Ascending aorta (tissue), 2 donors: ENCODE results near the gene KLRK1. TPM values are rescaled to one million over a fixed set of nuclear protein-coding genes. Genes with fewer than 3 reads are reported as not detected.

Source experiments
- DNase-seq, 2 donors: peaks; one replicate each; pipeline ENCODE4 v3.0.0-alpha.2; 2019; ENCODE audit warnings: low spot score in 2 of 2
- H3K27ac ChIP-seq, 2 donors: fragments of 200-600 bp; sonication (generic); one replicate each; pipeline ENCODE4 v1.5.1; 2016 to 2017; ENCODE audit warnings: mild to moderate bottlenecking in 1 of 2
- H3K27me3 ChIP-seq: fragments of 200-600 bp; sonication (generic); one replicate; pipeline ENCODE4 v1.5.1; 2017
- H3K36me3 ChIP-seq, 2 donors: fragments of 200-600 bp; sonication (generic); one replicate each; pipeline ENCODE4 v1.5.1; 2016
- H3K4me1 ChIP-seq, 2 donors: fragments of 200-600 bp; sonication (generic); one replicate each; pipeline ENCODE4 v1.5.1; 2016 to 2017; ENCODE audit warnings: mild to moderate bottlenecking in 1 of 2
- H3K4me3 ChIP-seq, 2 donors: fragments of 200-600 bp; sonication (generic); one replicate each; pipeline ENCODE4 v1.5.1; 2016 to 2017; ENCODE audit warnings: mild to moderate bottlenecking in 1 of 2
- H3K9me3 ChIP-seq, 2 donors: fragments of 200-600 bp; sonication (generic); one replicate each; pipeline ENCODE4 v1.5.1; 2016
- intact Hi-C: fragments of 100-400 bp; cut with DNase I; formaldehyde crosslinking; loops from one replicate; pipeline ENCODE4 v1.15.1; 2023
- total RNA-seq: library from RNA; depleted of rRNA; stranded (reverse); fragments of >200 nt; gene quantifications from one replicate; pipeline ENCODE4 v1.1.0, GENCODE V29; 2016
- TF ChIP-seq, protein P1 (sequence below), 3 experiments: fragments of 200-600 bp in 2 of 3; fragments of 450-650 bp in 1 of 3; sonication (generic) in 2 of 3; IDR thresholded peaks; one replicate each; pipeline ENCODE4 v1.5.1; 2016 to 2019; ENCODE audit warnings: antibody characterized with exemption in 3 of 3, mild to moderate bottlenecking in 1 of 3, moderate library complexity in 1 of 3

KLRK1 gene
- total RNA-seq, 1 donor from 2014 or later, result not detected

DNA sequence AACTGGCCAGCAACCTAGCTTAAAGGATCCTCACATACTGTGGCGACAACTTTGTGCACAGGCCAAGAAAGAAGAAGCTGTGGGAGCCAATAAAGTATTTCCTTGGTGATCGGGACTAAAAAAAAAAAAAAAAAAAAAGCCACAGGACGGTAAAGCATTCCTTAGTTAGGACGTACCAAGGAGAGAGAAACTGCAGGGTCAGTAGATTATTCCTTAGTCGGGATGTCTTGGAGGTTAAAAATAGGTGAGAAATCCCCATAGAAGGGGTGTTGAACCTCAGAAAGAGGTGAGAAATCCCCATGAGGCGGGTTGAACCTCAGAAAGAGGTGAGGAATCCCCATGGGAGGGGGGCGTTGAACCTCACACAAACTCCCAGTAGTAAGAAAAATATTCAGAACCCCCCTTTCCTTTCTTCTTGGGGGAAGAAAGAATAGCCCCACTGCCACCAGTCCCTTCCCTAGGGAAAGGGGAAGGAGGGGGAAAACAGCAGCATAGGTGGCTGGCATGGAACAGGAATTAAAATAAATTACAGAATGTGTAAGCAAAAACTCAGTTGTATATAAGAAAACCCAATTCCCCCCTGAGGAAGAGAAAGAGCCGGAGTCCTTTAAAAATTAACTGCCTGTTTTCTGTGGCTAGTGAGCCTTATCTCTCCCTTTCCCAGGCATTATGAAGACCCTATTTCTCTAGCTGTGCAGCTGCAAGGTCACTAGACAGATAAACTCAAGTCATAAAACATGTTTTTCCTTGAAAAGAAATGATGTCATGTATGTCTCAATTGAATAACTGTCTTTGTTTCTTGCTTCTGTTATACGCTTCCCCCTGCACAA lies 26.8 kb downstream of the KLRK1 start:
- Histone ChIP-seq H3K27ac (peak overlapping the region; percentile 88 to 90), H3K9me3 (no peaks in the 10 kb centered on the region), H3K27me3 (no peaks in the 10 kb centered on the region), H3K36me3 (no peaks in the 10 kb centered on the region), H3K4me3 (no peak overlapping the region), H3K4me1 (peaks cover 10% of the 10 kb centered on the region in 2 donors)
- no peak for DNase-seq
- intact Hi-C loops, result loop anchor here (5.0 to 10.0 kb wide), 3 partner anchors 151 to 812 kb away; partner anchors contain the start of genes GABARAPL1 and SMIM10L1
- TF ChIP-seq, protein P1, sequence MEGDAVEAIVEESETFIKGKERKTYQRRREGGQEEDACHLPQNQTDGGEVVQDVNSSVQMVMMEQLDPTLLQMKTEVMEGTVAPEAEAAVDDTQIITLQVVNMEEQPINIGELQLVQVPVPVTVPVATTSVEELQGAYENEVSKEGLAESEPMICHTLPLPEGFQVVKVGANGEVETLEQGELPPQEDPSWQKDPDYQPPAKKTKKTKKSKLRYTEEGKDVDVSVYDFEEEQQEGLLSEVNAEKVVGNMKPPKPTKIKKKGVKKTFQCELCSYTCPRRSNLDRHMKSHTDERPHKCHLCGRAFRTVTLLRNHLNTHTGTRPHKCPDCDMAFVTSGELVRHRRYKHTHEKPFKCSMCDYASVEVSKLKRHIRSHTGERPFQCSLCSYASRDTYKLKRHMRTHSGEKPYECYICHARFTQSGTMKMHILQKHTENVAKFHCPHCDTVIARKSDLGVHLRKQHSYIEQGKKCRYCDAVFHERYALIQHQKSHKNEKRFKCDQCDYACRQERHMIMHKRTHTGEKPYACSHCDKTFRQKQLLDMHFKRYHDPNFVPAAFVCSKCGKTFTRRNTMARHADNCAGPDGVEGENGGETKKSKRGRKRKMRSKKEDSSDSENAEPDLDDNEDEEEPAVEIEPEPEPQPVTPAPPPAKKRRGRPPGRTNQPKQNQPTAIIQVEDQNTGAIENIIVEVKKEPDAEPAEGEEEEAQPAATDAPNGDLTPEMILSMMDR (IDR thresholded peaks at IDR 0.05), result no peak

DNA sequence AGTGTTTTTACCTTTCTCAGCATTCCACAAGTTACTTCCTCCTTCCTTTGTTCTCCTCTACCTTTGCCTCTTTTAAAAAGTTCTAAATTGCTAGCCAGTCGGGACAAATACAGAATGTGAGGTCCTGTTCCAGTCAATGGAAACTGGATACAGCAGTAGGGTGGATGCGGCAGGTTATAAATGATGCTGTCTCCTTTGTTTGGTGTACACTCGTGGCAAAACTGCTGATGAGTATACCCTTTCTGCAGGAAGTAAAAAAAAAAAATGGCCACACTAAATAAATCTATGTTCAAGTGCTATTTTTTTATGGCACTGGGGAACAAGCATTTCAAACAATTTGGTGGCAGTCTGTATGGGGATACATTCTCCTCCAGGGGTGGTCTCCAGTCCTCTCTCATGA lies 27.5 kb downstream of the KLRK1 start:
- no peak for DNase-seq
- no peaks in the 10 kb centered on the region for H3K36me3 ChIP-seq
- H3K27me3 ChIP-seq, result no peaks in the 10 kb centered on the region
- H3K27ac ChIP-seq, result peak overlapping the region in 1 of 2 donors; percentile 88
- intact Hi-C loops, result loop anchor here (5.0 to 10.0 kb wide), 3 partner anchors 150 to 812 kb away; partner anchors contain the start of genes GABARAPL1 and SMIM10L1
- peaks cover 10% of the 10 kb centered on the region in 2 donors for H3K4me1 ChIP-seq
- TF ChIP-seq, protein P1 (IDR thresholded peaks at IDR 0.05), result no peak
- H3K9me3 ChIP-seq, result no peaks in the 10 kb centered on the region
- H3K4me3 ChIP-seq, result no peak overlapping the region

DNA sequence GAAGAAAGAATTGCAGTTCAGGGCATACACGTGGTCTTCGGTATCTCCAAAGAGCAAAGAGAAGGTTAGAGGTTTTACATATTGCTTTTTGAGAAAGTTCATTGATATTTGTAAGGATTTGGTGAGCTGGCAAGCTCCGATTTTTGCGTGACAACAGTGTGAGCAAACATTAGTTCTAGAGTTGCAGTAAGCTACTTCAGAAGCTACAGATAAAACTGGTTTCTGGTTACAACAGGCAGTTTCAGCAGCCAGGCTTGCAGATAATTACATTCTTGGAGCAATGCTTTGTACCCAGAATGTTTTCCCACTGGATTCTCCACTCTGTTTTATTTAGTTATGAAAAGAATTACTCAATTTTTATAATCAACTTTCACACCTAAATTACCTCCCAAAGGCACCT lies 28.2 kb downstream of the KLRK1 start:
- Histone ChIP-seq H3K27me3 (no peaks in the 10 kb centered on the region), H3K27ac (peak overlapping the region in 1 of 2 donors; percentile 34), H3K4me1 (peaks cover 7 to 8% of the 10 kb centered on the region in 2 donors), H3K4me3 (peak overlapping the region in 1 of 2 donors; percentile 27), H3K9me3 (no peaks in the 10 kb centered on the region), H3K36me3 (no peaks in the 10 kb centered on the region)
- intact Hi-C loops, result loop anchor here (5.0 to 10.0 kb wide), 3 partner anchors 149 to 813 kb away; partner anchors contain the start of genes GABARAPL1 and SMIM10L1
- DNase-seq, result no peak
- TF ChIP-seq, protein P1 (IDR thresholded peaks at IDR 0.05), result no peak

DNA sequence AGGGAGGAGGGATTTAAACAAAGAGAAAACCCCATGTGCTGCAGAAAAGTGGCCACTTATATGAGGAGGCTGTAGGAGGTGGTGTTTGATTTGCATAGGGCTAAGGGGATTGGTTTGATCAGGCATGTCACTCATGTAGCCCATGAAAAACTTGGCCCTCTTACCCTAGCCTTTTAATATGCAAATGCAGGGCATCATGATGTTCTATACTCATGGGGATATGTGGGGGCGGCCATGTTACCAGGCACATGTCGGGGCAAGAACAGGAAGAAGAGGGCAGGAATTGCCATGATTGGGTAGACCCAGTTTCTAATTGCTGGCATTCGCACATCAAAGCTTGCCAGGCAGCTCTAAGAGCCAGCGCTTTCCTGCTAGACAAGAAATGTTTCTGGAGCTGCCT lies 28.8 kb downstream of the KLRK1 start:
- Histone ChIP-seq H3K9me3 (no peaks in the 10 kb centered on the region), H3K36me3 (no peaks in the 10 kb centered on the region), H3K4me1 (peaks cover 3 to 7% of the 10 kb centered on the region in 2 donors), H3K27ac (peak overlapping the region in 1 of 2 donors; percentile 34), H3K27me3 (no peaks in the 10 kb centered on the region), H3K4me3 (peak overlapping the region in 1 of 2 donors; percentile 27)
- TF ChIP-seq, protein P1 (IDR thresholded peaks at IDR 0.05), result no peak
- intact Hi-C loops, result loop anchor here (5.0 to 10.0 kb wide), 3 partner anchors 149 to 814 kb away; partner anchors contain the start of genes GABARAPL1 and SMIM10L1
- DNase-seq, result no peak

DNA sequence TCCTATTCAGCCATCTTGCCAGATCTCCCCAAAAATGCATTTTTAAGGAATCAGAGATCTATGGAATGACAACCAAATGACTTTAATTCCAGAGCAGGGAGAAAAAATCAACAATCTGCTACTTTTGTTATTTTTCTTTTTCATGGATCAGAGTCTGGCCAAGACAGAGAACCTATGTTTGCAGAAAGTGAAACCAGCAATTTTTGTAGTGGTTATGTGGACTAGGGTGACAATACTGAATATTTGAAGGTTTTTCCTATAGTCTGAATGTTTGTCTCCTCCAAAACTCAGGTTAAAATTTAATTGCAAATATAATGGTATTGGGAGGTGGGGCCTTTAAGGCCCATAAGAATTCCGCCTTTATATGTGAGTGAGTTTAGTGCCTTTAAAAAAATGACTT lies 30.9 kb downstream of the KLRK1 start:
- H3K4me3 ChIP-seq, result no peak overlapping the region
- no peak for DNase-seq
- H3K9me3 ChIP-seq, result no peaks in the 10 kb centered on the region
- no peak overlapping the region for H3K27ac ChIP-seq
- no peaks in the 10 kb centered on the region for H3K27me3 ChIP-seq
- H3K36me3 ChIP-seq, result no peaks in the 10 kb centered on the region
- TF ChIP-seq, protein P1 (IDR thresholded peaks at IDR 0.05), result no peak
- intact Hi-C loops, result no loop called here
- H3K4me1 ChIP-seq, result peaks cover 0 to 3% of the 10 kb centered on the region in 2 donors
